BE2C (cell line): ENCODE results near the gene BIRC2.
A peak's percentile ranks its signal among the peaks of the same experiment; 100 is the strongest.

Experiments
- DNase-seq: peaks from one replicate; pipeline ENCODE4 v3.0.0-alpha.2; 2020
- H3K27me3 ChIP-seq: fragments of 250-450 bp; sonication (Bioruptor Pico); 2 replicates; pipeline ENCODE4 v1.5.1; 2020; ENCODE audit warnings: mild to moderate bottlenecking
- H3K36me3 ChIP-seq: fragments of 250-450 bp; sonication (Bioruptor Pico); 2 replicates; pipeline ENCODE4 v1.5.1; 2020; ENCODE audit warnings: mild to moderate bottlenecking
- H3K4me1 ChIP-seq: fragments of 250-450 bp; sonication (Bioruptor Pico); 2 replicates; pipeline ENCODE4 v1.5.1; 2020
- H3K4me3 ChIP-seq: 2 replicates; pipeline ENCODE4 v1.5.1; 2011; ENCODE audit warnings: low read depth, low read length
- H3K9me3 ChIP-seq: fragments of 250-450 bp; sonication (Bioruptor Pico); 2 replicates; pipeline ENCODE4 v1.5.1; 2020
- TF ChIP-seq, protein P1 (sequence below): IDR thresholded peaks from 2 replicates; pipeline ENCODE4 v1.5.1; 2012; ENCODE audit warnings: mild to moderate bottlenecking, low read depth, low read length

Gene BIRC2

DNA sequence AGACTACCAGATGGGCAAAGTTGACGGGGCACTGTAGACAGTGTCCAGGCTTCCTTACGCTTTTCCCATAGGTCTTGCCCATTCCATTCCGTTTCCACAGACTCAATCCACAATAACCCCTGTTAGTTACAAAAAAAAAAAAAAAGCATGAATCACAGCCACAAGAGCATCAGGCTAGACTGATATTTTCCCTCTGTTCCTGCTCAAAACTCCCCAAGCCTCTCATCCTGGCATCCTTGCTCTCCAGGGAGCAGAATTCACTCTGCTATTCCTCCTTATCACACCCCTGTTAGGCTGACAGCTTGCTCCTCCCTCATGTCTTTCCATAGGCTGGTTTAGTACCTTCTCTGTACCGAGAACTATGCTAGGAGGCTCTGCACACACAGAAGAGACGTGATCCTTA, 63.4 kb downstream of the BIRC2 start:
- Histone ChIP-seq H3K9me3 (no peaks in the 10 kb centered on the region; the same call in 1 of the 2 replicates), H3K36me3 (no peaks in the 10 kb centered on the region), H3K4me3 (no peak overlapping the region), H3K27me3 (no peaks in the 10 kb centered on the region), H3K4me1 (peaks cover 16% of the 10 kb centered on the region)
- peak; percentile 77 for DNase-seq
- TF ChIP-seq, protein P1, sequence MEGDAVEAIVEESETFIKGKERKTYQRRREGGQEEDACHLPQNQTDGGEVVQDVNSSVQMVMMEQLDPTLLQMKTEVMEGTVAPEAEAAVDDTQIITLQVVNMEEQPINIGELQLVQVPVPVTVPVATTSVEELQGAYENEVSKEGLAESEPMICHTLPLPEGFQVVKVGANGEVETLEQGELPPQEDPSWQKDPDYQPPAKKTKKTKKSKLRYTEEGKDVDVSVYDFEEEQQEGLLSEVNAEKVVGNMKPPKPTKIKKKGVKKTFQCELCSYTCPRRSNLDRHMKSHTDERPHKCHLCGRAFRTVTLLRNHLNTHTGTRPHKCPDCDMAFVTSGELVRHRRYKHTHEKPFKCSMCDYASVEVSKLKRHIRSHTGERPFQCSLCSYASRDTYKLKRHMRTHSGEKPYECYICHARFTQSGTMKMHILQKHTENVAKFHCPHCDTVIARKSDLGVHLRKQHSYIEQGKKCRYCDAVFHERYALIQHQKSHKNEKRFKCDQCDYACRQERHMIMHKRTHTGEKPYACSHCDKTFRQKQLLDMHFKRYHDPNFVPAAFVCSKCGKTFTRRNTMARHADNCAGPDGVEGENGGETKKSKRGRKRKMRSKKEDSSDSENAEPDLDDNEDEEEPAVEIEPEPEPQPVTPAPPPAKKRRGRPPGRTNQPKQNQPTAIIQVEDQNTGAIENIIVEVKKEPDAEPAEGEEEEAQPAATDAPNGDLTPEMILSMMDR, result no peak

DNA sequence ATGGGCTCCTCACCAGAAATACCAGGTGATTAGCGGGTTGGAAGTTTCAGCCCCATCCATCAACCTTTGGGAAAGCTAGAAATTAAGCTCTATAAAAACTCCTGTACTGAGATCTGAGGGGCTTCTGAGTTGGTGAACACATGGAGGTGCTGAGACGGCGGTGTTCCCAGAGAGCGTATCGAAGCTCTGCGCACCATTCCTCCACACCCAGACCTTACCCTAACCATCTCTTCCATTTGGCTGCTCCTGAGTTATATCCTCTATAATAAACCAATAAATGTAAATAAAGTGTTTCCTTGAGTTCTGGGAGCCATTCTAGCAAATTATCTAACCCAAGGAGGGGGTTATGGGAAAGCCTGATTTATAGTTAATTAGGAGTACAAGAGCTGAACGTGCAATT, 64.1 kb downstream of the BIRC2 start:
- Histone ChIP-seq H3K4me3 (no peak overlapping the region), H3K36me3 (no peaks in the 10 kb centered on the region), H3K27me3 (no peaks in the 10 kb centered on the region)

DNA sequence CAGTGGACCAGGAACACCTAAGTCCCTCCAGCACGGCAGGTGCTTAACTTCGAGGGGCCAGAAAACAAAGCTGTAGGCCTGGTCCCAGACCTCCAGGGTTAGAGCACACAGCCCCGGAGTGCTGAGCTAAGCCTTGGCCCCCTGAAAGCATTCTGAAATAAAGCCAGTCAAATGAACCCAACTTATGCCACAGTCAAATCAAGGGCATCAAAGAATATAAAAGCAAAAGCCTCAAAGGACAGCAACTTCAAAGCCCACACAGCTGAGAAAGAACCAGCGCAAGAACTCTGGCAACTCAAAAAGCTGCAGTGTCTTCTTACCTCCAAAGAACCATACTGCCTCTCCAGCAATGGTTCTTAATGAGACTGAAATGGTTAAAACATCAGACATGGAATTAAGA, 66.5 kb downstream of the BIRC2 start:
- Histone ChIP-seq H3K36me3 (no peaks in the 10 kb centered on the region), H3K9me3 (no peaks in the 10 kb centered on the region; the same call in 1 of the 2 replicates), H3K4me3 (no peak overlapping the region), H3K4me1 (peaks cover 10% of the 10 kb centered on the region), H3K27me3 (no peaks in the 10 kb centered on the region)
- no peak for DNase-seq
- TF ChIP-seq, protein P1, result no peak

More for the DNA sequence above, 64.1 kb downstream of the BIRC2 start:
- Histone ChIP-seq H3K4me1 (peaks cover 16% of the 10 kb centered on the region), H3K9me3 (no peaks in the 10 kb centered on the region; the same call in 1 of the 2 replicates)
- DNase-seq, result no peak
- TF ChIP-seq, protein P1, result no peak

DNA sequence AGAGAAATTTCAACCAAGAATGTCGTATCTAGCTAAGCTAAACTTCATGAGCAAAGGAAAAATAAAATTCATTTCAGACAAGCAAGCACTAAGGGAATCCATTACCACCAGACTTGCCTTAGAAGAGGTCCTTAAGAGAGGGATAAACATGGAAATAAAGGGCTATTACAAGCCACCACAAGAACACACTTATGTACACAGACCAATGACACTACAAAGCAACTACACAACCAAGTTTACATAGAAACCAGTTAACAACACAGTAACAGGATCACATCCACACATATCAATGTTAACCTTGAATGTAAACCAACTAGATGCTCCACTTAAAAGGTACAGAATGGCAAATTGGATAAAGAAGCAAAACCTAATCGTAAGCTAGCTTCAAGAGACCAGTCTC, 67.5 kb downstream of the BIRC2 start:
- DNase-seq, result no peak
- H3K4me1 ChIP-seq, result peaks cover 6% of the 10 kb centered on the region
- TF ChIP-seq, protein P1, result no peak
- H3K9me3 ChIP-seq, result no peaks in the 10 kb centered on the region; the same call in 1 of the 2 replicates
- peaks cover 3% of the 10 kb centered on the region; the same call in 1 of the 2 replicates for H3K36me3 ChIP-seq
- H3K27me3 ChIP-seq, result no peaks in the 10 kb centered on the region
- H3K4me3 ChIP-seq, result no peak overlapping the region

DNA sequence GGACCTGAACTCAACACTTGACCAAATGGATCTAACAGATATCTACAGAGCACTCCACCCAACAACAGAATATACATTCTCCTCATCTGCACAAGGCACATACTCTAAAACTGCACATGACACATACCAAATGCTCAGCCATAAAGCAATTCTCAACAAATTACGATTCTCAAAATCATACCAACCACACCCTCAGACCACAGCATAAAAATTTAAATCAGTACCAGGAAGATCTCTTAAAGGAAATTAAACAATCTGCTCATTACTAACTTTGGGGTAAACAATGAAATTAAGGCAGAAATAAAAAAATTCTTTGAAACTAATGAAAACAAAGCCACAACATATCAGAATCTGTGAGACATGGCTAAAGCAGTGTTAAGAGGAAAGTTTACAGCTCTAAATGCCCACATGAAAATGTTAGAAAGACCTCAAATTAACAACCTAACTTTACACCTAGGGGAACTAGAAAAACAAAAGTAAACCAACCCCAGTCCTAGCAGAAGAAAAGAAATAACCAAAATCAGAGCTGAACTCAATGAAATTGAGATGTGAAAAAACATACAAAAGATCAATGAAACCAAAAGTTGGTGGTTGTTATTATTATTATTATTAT, 68.4 kb downstream of the BIRC2 start:
- DNase-seq, result no peak
- H3K27me3 ChIP-seq, result no peaks in the 10 kb centered on the region
- TF ChIP-seq, protein P1, result no peak
- H3K4me3 ChIP-seq, result no peak overlapping the region
- peaks cover 3% of the 10 kb centered on the region for H3K4me1 ChIP-seq
- no peaks in the 10 kb centered on the region; the same call in 1 of the 2 replicates for H3K9me3 ChIP-seq
- peaks cover 3% of the 10 kb centered on the region; the same call in 1 of the 2 replicates for H3K36me3 ChIP-seq

DNA sequence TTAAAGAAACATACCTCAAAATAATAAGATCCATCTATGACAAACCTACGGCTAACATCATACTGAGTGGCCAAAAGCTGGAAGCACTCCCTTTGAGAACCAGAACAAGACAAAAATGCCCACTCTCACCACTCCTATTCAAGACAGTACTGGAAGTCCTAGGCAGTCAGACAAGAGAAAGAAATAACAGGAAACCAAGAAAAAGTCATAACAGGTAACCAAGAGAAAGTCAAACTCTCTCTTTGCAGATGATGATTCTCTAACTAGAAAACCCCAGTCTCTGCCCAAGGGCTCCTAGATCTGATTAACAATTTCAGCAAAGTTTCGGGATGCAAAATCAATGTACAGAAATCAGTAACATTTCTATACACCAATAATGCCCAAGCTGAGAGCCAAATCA, 70.0 kb downstream of the BIRC2 start:
- H3K9me3 ChIP-seq, result no peaks in the 10 kb centered on the region; the same call in 1 of the 2 replicates
- TF ChIP-seq, protein P1, result no peak
- DNase-seq, result no peak
- H3K27me3 ChIP-seq, result no peaks in the 10 kb centered on the region
- peaks cover under 1% of the 10 kb centered on the region; the same call in 1 of the 2 replicates for H3K4me1 ChIP-seq
- H3K4me3 ChIP-seq, result no peak overlapping the region
- peaks cover 6% of the 10 kb centered on the region for H3K36me3 ChIP-seq
